Peyer's patch (tissue), 4 donors: ENCODE results near the gene PDCD4. TPM values are rescaled to one million over a fixed set of nuclear protein-coding genes. Genes with fewer than 3 reads are reported as not detected.
A peak's percentile ranks its signal among the peaks of the same experiment; 100 is the strongest.

ENCODE experiments used
- DNase-seq, 3 donors: peaks; one replicate each; pipeline ENCODE4 v3.0.0-alpha.2; 2017 to 2019
- H3K27ac ChIP-seq, 4 donors: fragments of 200-600 bp; sonication (generic); one replicate each; pipeline ENCODE4 v1.5.1; 2016 to 2019
- H3K27me3 ChIP-seq, 2 donors: fragments of 200-600 bp; sonication (generic); one replicate each; pipeline ENCODE4 v1.5.1; 2019
- H3K36me3 ChIP-seq, 3 donors: fragments of 200-600 bp; sonication (generic); one replicate each; pipeline ENCODE4 v1.5.1; 2016 to 2019
- H3K4me1 ChIP-seq, 4 donors: fragments of 200-600 bp; sonication (generic); one replicate each; pipeline ENCODE4 v1.5.1; 2016 to 2019
- H3K4me3 ChIP-seq, 4 donors: fragments of 200-600 bp; sonication (generic); 1 replicate in 3 of 4; 2 replicates in 1 of 4; pipeline ENCODE4 v1.5.1; 2016 to 2019; ENCODE audit warnings: mild to moderate bottlenecking in 1 of 4
- H3K9me3 ChIP-seq, 4 donors: fragments of 200-600 bp; sonication (generic); one replicate each; pipeline ENCODE4 v1.5.1; 2016 to 2019; ENCODE audit warnings: mild to moderate bottlenecking in 1 of 4
- POLR2A ChIP-seq, 2 donors: fragments of 450-650 bp; IDR thresholded peaks; one replicate each; pipeline ENCODE4 v1.5.1; 2017; ENCODE audit warnings: antibody characterized with exemption in 2 of 2, mild to moderate bottlenecking in 2 of 2, moderate library complexity in 2 of 2
- total RNA-seq, 4 donors: library from RNA; depleted of rRNA; stranded (reverse); fragments of >200 nt; gene quantifications; one replicate each; pipeline ENCODE4 v1.1.0, GENCODE V29; 2016
- TF ChIP-seq, protein P1 (sequence below), 6 experiments: fragments of 450-650 bp in 4 of 6; fragments of 200-600 bp in 2 of 6; sonication (generic) in 1 of 6; IDR thresholded peaks; one replicate each; pipeline ENCODE4 v1.5.1; 2017 to 2019; ENCODE audit warnings: antibody characterized with exemption in 6 of 6, mild to moderate bottlenecking in 3 of 6, moderate library complexity in 1 of 6

Gene PDCD4
- total RNA-seq, 4 donors from 2014 or later: 301 to 538 (median 330) TPM

DNA sequence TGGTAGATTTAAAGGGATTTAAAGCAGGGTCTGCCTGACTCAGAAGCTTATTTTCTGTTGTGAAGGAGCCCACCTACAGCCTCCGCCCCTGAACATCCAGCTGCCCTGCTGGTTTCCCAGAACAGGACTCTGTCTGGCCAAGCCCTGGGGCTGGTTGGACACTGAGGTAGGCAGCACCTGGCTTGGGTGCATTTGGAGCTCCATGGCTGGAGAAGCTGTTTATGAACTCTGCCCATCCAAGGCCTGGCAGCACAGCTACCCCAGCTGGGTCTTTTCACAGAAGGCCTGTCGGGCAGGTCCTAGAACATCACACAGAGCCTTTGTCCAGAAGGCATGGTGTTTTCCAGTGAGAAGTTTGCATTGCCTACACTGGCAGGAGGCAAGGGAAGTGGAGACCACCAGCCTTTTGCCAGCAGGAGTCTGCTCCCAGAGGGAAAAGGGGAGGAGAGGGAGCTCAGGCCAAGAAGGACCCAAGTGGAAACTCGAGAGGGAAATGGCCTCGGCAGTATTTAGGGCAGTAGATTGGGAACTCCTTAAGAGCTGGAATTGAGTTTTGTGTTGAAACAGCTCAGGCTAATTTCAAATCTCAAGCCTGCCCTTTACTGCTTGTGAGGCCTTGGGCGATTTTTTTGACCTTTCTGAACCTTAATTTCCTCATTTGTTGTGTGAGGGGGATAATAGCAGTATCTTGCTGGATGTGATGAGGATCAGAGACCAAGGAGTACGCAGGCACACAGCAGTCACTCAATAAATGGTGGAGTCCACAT lies 12.3 kb upstream of the PDCD4 start:
- no peaks in the 10 kb centered on the region for H3K27me3 ChIP-seq
- no peaks in the 10 kb centered on the region for H3K36me3 ChIP-seq
- TF ChIP-seq POLR2A (IDR thresholded peaks at IDR 0.05): no peak
- TF ChIP-seq, protein P1, sequence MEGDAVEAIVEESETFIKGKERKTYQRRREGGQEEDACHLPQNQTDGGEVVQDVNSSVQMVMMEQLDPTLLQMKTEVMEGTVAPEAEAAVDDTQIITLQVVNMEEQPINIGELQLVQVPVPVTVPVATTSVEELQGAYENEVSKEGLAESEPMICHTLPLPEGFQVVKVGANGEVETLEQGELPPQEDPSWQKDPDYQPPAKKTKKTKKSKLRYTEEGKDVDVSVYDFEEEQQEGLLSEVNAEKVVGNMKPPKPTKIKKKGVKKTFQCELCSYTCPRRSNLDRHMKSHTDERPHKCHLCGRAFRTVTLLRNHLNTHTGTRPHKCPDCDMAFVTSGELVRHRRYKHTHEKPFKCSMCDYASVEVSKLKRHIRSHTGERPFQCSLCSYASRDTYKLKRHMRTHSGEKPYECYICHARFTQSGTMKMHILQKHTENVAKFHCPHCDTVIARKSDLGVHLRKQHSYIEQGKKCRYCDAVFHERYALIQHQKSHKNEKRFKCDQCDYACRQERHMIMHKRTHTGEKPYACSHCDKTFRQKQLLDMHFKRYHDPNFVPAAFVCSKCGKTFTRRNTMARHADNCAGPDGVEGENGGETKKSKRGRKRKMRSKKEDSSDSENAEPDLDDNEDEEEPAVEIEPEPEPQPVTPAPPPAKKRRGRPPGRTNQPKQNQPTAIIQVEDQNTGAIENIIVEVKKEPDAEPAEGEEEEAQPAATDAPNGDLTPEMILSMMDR (IDR thresholded peaks at IDR 0.05): no peak
- no peaks in the 10 kb centered on the region for H3K9me3 ChIP-seq
- peak in 1 of 3 donors; percentile 48 for DNase-seq
- no peak overlapping the region for H3K4me3 ChIP-seq
- H3K27ac ChIP-seq: peak overlapping the region; percentile 83 to 98 (median 92)
- peaks cover 30 to 64% (median 46%) of the 10 kb centered on the region in 4 donors for H3K4me1 ChIP-seq

- TF ChIP-seq, protein P1 (IDR thresholded peaks at IDR 0.05): no peak
- no peak for TF ChIP-seq POLR2A (IDR thresholded peaks at IDR 0.05)
These were observed 11.8 kb upstream of the PDCD4 start for GRCh38 chr10:110859973-110860376.

GRCh38 chr10:110860576-110861241 lies 11.0 kb upstream of the PDCD4 start:
- peak in 1 of 2 donors; percentile 6 for TF ChIP-seq POLR2A (IDR thresholded peaks at IDR 0.05)
- TF ChIP-seq, protein P1 (IDR thresholded peaks at IDR 0.05): no peak
- DNase-seq: peak in 2 of 3 donors; percentile 57 to 80
- peak overlapping the region; percentile 83 to 98 (median 92) for H3K27ac ChIP-seq

More at GRCh38 chr10:110859973-110860376, 11.8 kb upstream of the PDCD4 start:
- Histone ChIP-seq H3K27me3 (no peaks in the 10 kb centered on the region), H3K27ac (peak overlapping the region; percentile 83 to 98 (median 92)), H3K9me3 (no peaks in the 10 kb centered on the region), H3K4me1 (peaks cover 24 to 68% (median 48%) of the 10 kb centered on the region in 4 donors), H3K36me3 (no peaks in the 10 kb centered on the region), H3K4me3 (no peak overlapping the region)
- DNase-seq: peak in 1 of 3 donors; percentile 49

GRCh38 chr10:110861476-110861875 lies 10.3 kb upstream of the PDCD4 start:
- H3K4me1 ChIP-seq: peaks cover 22 to 83% (median 58%) of the 10 kb centered on the region in 4 donors
- H3K27ac ChIP-seq: peak overlapping the region; percentile 83 to 98 (median 92)
- TF ChIP-seq, protein P1 (IDR thresholded peaks at IDR 0.05): no peak
- TF ChIP-seq POLR2A (IDR thresholded peaks at IDR 0.05): no peak
- H3K27me3 ChIP-seq: no peaks in the 10 kb centered on the region
- no peaks in the 10 kb centered on the region for H3K9me3 ChIP-seq
- DNase-seq: no peak
- H3K36me3 ChIP-seq: no peaks in the 10 kb centered on the region
- H3K4me3 ChIP-seq: no peak overlapping the region

More at GRCh38 chr10:110860576-110861241, 11.0 kb upstream of the PDCD4 start:
- H3K27me3 ChIP-seq: no peaks in the 10 kb centered on the region
- no peaks in the 10 kb centered on the region for H3K9me3 ChIP-seq
- H3K36me3 ChIP-seq: no peaks in the 10 kb centered on the region
- peaks cover 22 to 75% (median 52%) of the 10 kb centered on the region in 4 donors for H3K4me1 ChIP-seq
- no peak overlapping the region for H3K4me3 ChIP-seq

- peak overlapping the region; percentile 83 to 98 (median 88) for H3K27ac ChIP-seq
- H3K4me3 ChIP-seq: no peak overlapping the region
- H3K9me3 ChIP-seq: no peaks in the 10 kb centered on the region
- TF ChIP-seq, protein P1 (IDR thresholded peaks at IDR 0.05): no peak
- no peak for TF ChIP-seq POLR2A (IDR thresholded peaks at IDR 0.05)
- H3K27me3 ChIP-seq: no peaks in the 10 kb centered on the region
- no peaks in the 10 kb centered on the region for H3K36me3 ChIP-seq
- DNase-seq: no peak
- peaks cover 22 to 89% (median 65%) of the 10 kb centered on the region in 4 donors for H3K4me1 ChIP-seq
These were observed 9.6 kb upstream of the PDCD4 start for GRCh38 chr10:110861930-110862649.
